Suprapubic skin (tissue), 4 donors: ENCODE measurements around the gene EVL. TPM values are rescaled to one million over a fixed set of nuclear protein-coding genes. Genes with fewer than 3 reads are reported as not detected.

ENCODE experiments used
- DNase-seq, 2 donors: peaks; one replicate each; pipeline ENCODE4 v3.0.0-alpha.2; 2019; ENCODE audit warnings: low spot score in 2 of 2
- H3K27ac ChIP-seq: fragments of 200-600 bp; sonication (generic); one replicate; pipeline ENCODE4 v1.5.1; 2019
- H3K27me3 ChIP-seq: fragments of 200-600 bp; sonication (generic); one replicate; pipeline ENCODE4 v1.5.1; 2019
- H3K36me3 ChIP-seq: fragments of 200-600 bp; sonication (generic); one replicate; pipeline ENCODE4 v1.5.1; 2019
- H3K4me1 ChIP-seq: fragments of 200-600 bp; sonication (generic); one replicate; pipeline ENCODE4 v1.5.1; 2019
- H3K4me3 ChIP-seq: fragments of 200-600 bp; sonication (generic); one replicate; pipeline ENCODE4 v1.5.1; 2019; ENCODE audit warnings: mild to moderate bottlenecking
- H3K9me3 ChIP-seq: fragments of 200-600 bp; sonication (generic); one replicate; pipeline ENCODE4 v1.5.1; 2019
- CTCF ChIP-seq, 2 donors: fragments of 200-600 bp in 1 of 2; fragments of 450-650 bp in 1 of 2; sonication (generic) in 1 of 2; IDR thresholded peaks; one replicate each; pipeline ENCODE4 v1.5.1; 2016 to 2019; ENCODE audit warnings: antibody characterized with exemption in 2 of 2, mild to moderate bottlenecking in 1 of 2, moderate library complexity in 1 of 2
- EP300 ChIP-seq: sonication (generic); formaldehyde crosslinking; IDR thresholded peaks from one replicate; pipeline ENCODE4 v1.6.1; 2017; ENCODE audit warnings: antibody characterized with exemption
- POLR2A ChIP-seq, 2 donors: fragments of 450-650 bp; IDR thresholded peaks; one replicate each; pipeline ENCODE4 v1.6.1; 2017; ENCODE audit warnings: antibody characterized with exemption in 2 of 2, mild to moderate bottlenecking in 2 of 2, moderate library complexity in 2 of 2
- POLR2AphosphoS5 ChIP-seq, 3 donors: sonication (generic); formaldehyde crosslinking; IDR thresholded peaks; one replicate each; pipeline ENCODE4 v1.6.1; 2017; ENCODE audit warnings: antibody characterized with exemption in 3 of 3
- WGBS: methylation state at CpG from one replicate; pipeline ENCODE4 v1.1.5; 2018; 5-methylcytosine and 5-hydroxymethylcytosine counted together
- total RNA-seq, 4 donors: library from RNA; depleted of rRNA; stranded (reverse); fragments of >200 nt; gene quantifications; one replicate each; pipeline ENCODE4 v1.1.0, GENCODE V29; 2016

EVL gene
- total RNA-seq, 4 donors from 2014 or later, result 48.8 to 80.0 (median 61.4) TPM

DNA sequence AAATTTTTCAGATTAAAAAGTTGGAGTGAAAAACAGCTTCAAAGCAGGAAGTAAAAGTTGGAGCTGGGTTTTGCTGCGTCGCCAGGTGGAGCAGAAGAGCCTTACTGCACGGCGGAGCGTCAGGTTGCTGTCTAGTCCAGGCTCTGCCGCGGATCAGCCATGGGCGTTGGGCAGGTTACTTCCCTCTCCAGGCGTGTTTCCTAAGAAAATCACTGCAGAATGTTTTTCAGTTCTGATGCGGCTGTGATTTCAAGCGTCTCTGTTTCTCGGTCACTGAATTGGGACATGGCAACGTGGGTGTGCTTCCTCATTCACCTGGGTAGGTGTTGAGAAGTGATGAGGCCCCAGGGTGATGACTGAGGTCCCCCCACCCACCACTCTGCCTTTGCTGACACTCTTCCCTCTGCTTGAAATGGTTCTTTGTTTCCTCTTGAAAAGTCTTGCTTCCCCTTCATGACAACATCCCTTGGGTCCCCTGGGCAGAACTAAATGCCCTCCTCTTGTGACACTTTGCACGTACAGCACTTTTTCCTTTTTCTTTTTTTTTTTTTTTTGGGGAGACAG, 7.6 kb downstream of the EVL start:
- Histone ChIP-seq H3K9me3 (no peaks in the 10 kb centered on the region), H3K4me3 (no peak overlapping the region), H3K27me3 (no peaks in the 10 kb centered on the region), H3K27ac (peak overlapping the region; percentile 42), H3K4me1 (peaks cover 63% of the 10 kb centered on the region), H3K36me3 (no peaks in the 10 kb centered on the region)
- no peak for TF ChIP-seq EP300
- TF ChIP-seq CTCF (IDR thresholded peaks at IDR 0.05), result peak in 1 of 2 donors; percentile 40
- TF ChIP-seq POLR2A (IDR thresholded peaks at IDR 0.05), result no peak
- no peak for TF ChIP-seq POLR2AphosphoS5 (IDR thresholded peaks at IDR 0.05)
- WGBS, result 46% methylated on average over 14 of the region's 14 CpGs
- DNase-seq, result no peak

- Histone ChIP-seq H3K4me3 (no peak overlapping the region), H3K36me3 (no peaks in the 10 kb centered on the region), H3K4me1 (peaks cover 57% of the 10 kb centered on the region), H3K9me3 (no peaks in the 10 kb centered on the region), H3K27me3 (no peaks in the 10 kb centered on the region), H3K27ac (no peak overlapping the region)
- DNase-seq, result no peak
- 74% methylated on average over 8 of the region's 14 CpGs for WGBS
- TF ChIP-seq EP300 (no peak), CTCF (IDR thresholded peaks at IDR 0.05) (no peak), POLR2A (IDR thresholded peaks at IDR 0.05) (no peak), POLR2AphosphoS5 (IDR thresholded peaks at IDR 0.05) (no peak)
These were observed 8.6 kb downstream of the EVL start for GRCh38 chr14:100073576-100074430.

- Histone ChIP-seq H3K36me3 (no peaks in the 10 kb centered on the region), H3K27ac (no peak overlapping the region), H3K4me1 (peaks cover 53% of the 10 kb centered on the region), H3K27me3 (no peaks in the 10 kb centered on the region), H3K4me3 (no peak overlapping the region), H3K9me3 (no peaks in the 10 kb centered on the region)
- no peak for DNase-seq
- no peak for TF ChIP-seq CTCF (IDR thresholded peaks at IDR 0.05)
- TF ChIP-seq POLR2AphosphoS5 (IDR thresholded peaks at IDR 0.05), result no peak
- no peak for TF ChIP-seq POLR2A (IDR thresholded peaks at IDR 0.05)
- TF ChIP-seq EP300, result no peak
- WGBS, result 91% methylated on average over 7 of the region's 7 CpGs
These were observed 9.3 kb downstream of the EVL start for GRCh38 chr14:100074431-100075100.

DNA sequence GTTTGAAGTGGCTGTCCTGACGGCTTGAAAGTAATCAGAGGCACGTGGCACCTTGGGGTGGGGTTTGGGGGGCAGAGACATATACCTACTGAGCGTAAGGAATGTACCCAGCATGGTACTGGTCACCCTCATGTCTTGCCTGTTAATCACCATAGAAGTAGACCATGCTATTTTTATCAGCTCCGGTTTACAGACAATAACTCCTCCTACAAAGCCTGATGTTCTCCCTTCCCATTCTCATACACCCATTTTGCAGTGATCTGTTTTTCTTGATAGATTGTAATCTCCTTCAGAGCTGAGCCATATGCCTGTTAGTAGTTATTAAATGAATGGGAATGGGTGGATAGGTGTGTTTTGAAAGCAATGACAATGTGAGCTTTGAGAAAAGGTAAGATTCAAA, 10.5 kb downstream of the EVL start:
- no peak overlapping the region for H3K27ac ChIP-seq
- no peak for DNase-seq
- H3K36me3 ChIP-seq, result no peaks in the 10 kb centered on the region
- no peak overlapping the region for H3K4me3 ChIP-seq
- peaks cover 54% of the 10 kb centered on the region for H3K4me1 ChIP-seq
- TF ChIP-seq CTCF (IDR thresholded peaks at IDR 0.05) (no peak), EP300 (no peak), POLR2AphosphoS5 (IDR thresholded peaks at IDR 0.05) (no peak)
- WGBS, result 67% methylated on average over 4 of the region's 4 CpGs
- no peaks in the 10 kb centered on the region for H3K27me3 ChIP-seq
- no peaks in the 10 kb centered on the region for H3K9me3 ChIP-seq

DNA sequence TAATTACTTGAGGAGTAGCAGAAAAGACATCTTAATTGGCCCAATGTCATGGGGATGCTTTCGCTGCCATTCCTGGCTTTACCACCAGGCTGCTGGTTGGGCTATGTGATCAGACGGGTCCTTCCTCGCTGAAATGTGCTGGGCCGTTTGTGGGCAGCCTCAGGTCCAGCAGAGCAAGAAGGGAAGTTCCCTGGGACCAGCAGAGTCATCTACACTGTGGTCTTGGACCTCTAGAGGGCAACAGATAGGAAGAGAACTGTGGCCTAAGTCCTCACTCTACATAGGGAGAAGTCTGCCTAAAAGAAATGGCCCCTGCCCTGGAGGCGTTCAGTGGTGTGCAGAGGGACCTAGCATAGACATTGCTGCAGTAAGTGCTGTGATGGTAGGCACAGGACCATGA, 10.9 kb downstream of the EVL start:
- peaks cover 54% of the 10 kb centered on the region for H3K4me1 ChIP-seq
- TF ChIP-seq CTCF (IDR thresholded peaks at IDR 0.05) (peak; percentile 9 to 40), POLR2AphosphoS5 (IDR thresholded peaks at IDR 0.05) (no peak)
- no peak for DNase-seq

More for the DNA sequence above, 10.9 kb downstream of the EVL start:
- H3K27ac ChIP-seq, result no peak overlapping the region
- H3K36me3 ChIP-seq, result no peaks in the 10 kb centered on the region
- 90% methylated on average over 5 of the region's 5 CpGs for WGBS
- H3K9me3 ChIP-seq, result no peaks in the 10 kb centered on the region
- no peaks in the 10 kb centered on the region for H3K27me3 ChIP-seq
- no peak overlapping the region for H3K4me3 ChIP-seq
